Caco-2 (cell line): ENCODE results near the gene PSMB3. TPM values are rescaled to one million over a fixed set of nuclear protein-coding genes. Genes with fewer than 3 reads are reported as not detected.

Experiments
- BruUV-seq: library from RNA; stranded (reverse); fragments of 400-500 nt; replicated peaks from 2 replicates; lab custom pipeline; 2021; lab: Mats Ljungman, UMichigan
- CTCF ChIA-PET: fragments of 300-600 bp; sonication (Branson Sonifier 250); formaldehyde crosslinking; loops from one replicate; lab custom pipeline; 2022; ENCODE audit warnings: antibody characterized with exemption; lab: Charles Lee
- POLR2A ChIA-PET: fragments of 300-600 bp; sonication (Branson Sonifier 250); formaldehyde crosslinking; loops from one replicate; lab custom pipeline; 2022; ENCODE audit warnings: antibody characterized with exemption; lab: Charles Lee
- DNase-seq, 2 experiments: peaks; one replicate each; pipeline versions ENCODE4 v3.0.0 to v3.0.0-alpha.2; 2020 to 2022
- H3K27me3 ChIP-seq: replicated peaks from 2 replicates; pipeline ENCODE4 v1.6.0; 2011; ENCODE audit warnings: low read length; ENCODE audit not compliant: control insufficient read depth, insufficient read depth
- H3K36me3 ChIP-seq: 2 replicates; pipeline ENCODE4 v1.5.1; 2011; ENCODE audit warnings: low read length; ENCODE audit not compliant: control insufficient read depth, insufficient read depth
- H3K4me1 ChIP-seq: fragments of 250-450 bp; sonication (Bioruptor Pico); 2 replicates; pipeline ENCODE4 v1.5.1; 2020; ENCODE audit warnings: mild to moderate bottlenecking
- H3K4me3 ChIP-seq: 2 replicates; pipeline ENCODE4 v1.5.1; 2011; ENCODE audit warnings: low read depth, mild to moderate bottlenecking, control low read depth, low read length
- H3K9me3 ChIP-seq: fragments of 250-450 bp; sonication (Bioruptor Pico); 2 replicates; pipeline ENCODE4 v1.5.1; 2020; ENCODE audit warnings: mild to moderate bottlenecking, moderate library complexity
- H3K27ac Mint-ChIP-seq: one replicate; pipeline ENCODE4 v1.8.0; 2022; ENCODE audit warnings: mixed read lengths; ENCODE audit not compliant: unreplicated experiment
- H3K27me3 Mint-ChIP-seq: one replicate; pipeline ENCODE4 v1.8.0; 2022; ENCODE audit warnings: mixed read lengths; ENCODE audit not compliant: insufficient read depth, unreplicated experiment
- H3K36me3 Mint-ChIP-seq: one replicate; pipeline ENCODE4 v1.8.0; 2022; ENCODE audit warnings: mild to moderate bottlenecking, mixed read lengths; ENCODE audit not compliant: insufficient read depth, unreplicated experiment
- H3K4me1 Mint-ChIP-seq: one replicate; pipeline ENCODE4 v1.8.0; 2022; ENCODE audit warnings: low read depth, mixed read lengths; ENCODE audit not compliant: unreplicated experiment
- H3K4me3 Mint-ChIP-seq: one replicate; pipeline ENCODE4 v1.8.0; 2022; ENCODE audit warnings: mild to moderate bottlenecking, moderate library complexity, mixed read lengths; ENCODE audit not compliant: unreplicated experiment
- H3K9me3 Mint-ChIP-seq: one replicate; pipeline ENCODE4 v1.8.0; 2022; ENCODE audit warnings: mixed read lengths; ENCODE audit not compliant: unreplicated experiment
- CTCF ChIP-seq, 2 experiments: fragments of 200-600 bp in 1 of 2; IDR thresholded peaks; 1 replicate in 1 of 2; 2 replicates in 1 of 2; pipeline versions ENCODE4 v1.5.1 to v1.8.0; 2011 to 2022; ENCODE audit warnings: antibody characterized with exemption in 1 of 2, control low read depth in 1 of 2, inconsistent platforms in 1 of 2, low read depth in 1 of 2, low read length in 1 of 2, mild to moderate bottlenecking in 1 of 2, moderate library complexity in 1 of 2; ENCODE audit not compliant: insufficient read depth in 1 of 2, severe bottlenecking in 1 of 2, unreplicated experiment in 1 of 2
- intact Hi-C: fragments of 100-400 bp; cut with micrococcal nuclease; formaldehyde crosslinking; loops from one replicate; pipeline ENCODE4 v1.10.0; 2022; ENCODE audit not compliant: unreplicated experiment
- total RNA-seq: library from RNA; stranded (reverse); gene quantifications from 2 replicates; pipeline ENCODE4 v1.2.3, GENCODE V29; 2022

The PSMB3 gene
- total RNA-seq, 1 experiment from 2014 or later, result 427 TPM

GRCh38 chr17:38739305-38739704 is 13.2 kb upstream of the PSMB3 start:
- Histone ChIP-seq H3K27me3 (no peaks in the 10 kb centered on the region), H3K36me3 (peaks cover 3% of the 10 kb centered on the region), H3K4me3 (no peak overlapping the region), H3K9me3 (no peaks in the 10 kb centered on the region), H3K4me1 (no peaks in the 10 kb centered on the region; the same call in 1 of the 2 replicates)
- intact Hi-C loops, result no loop called here
- Mint-ChIP-seq H3K27ac (no peak overlapping the region), H3K36me3 (peaks cover 69% of the 10 kb centered on the region), H3K9me3 (no peaks in the 10 kb centered on the region), H3K4me1 (peaks cover 16% of the 10 kb centered on the region), H3K27me3 (no peaks in the 10 kb centered on the region), H3K4me3 (no peak overlapping the region)
- BruUV-seq, result no TSS peak
- POLR2A ChIA-PET, result no interaction called here
- DNase-seq, result no peak
- TF ChIP-seq CTCF (IDR thresholded peaks at IDR 0.05; ENCODE audit: insufficient read depth in 1 of 2, low read depth in 1 of 2, low read length in 1 of 2, severe bottlenecking in 1 of 2, unreplicated experiment in 1 of 2), result no peak
- CTCF ChIA-PET, result no interaction called here

DNA sequence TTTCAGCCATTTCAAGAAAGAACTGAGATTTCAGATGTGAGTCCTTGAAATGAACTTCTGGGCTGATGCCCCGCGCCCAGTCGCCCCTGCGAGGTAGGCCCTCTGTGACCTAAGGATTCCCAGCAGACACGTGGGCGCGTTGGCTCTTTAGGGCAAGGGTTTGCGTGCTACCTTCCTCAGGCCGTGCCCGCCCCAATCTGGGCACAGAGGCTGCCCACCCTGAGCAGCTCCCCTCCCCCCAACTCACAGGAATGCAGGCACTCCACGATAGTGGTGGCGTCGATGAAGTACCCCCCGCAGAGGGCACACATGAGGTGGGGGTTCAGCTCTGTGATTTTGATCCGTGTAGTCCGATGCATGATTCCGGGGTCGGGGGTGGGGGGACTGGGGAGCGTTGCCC is 12.5 kb upstream of the PSMB3 start:
- Histone ChIP-seq H3K4me1 (no peaks in the 10 kb centered on the region), H3K36me3 (peaks cover 3% of the 10 kb centered on the region), H3K4me3 (no peak overlapping the region), H3K9me3 (no peaks in the 10 kb centered on the region), H3K27me3 (no peaks in the 10 kb centered on the region)
- Mint-ChIP-seq H3K27ac (no peak overlapping the region), H3K27me3 (no peaks in the 10 kb centered on the region), H3K36me3 (peaks cover 61% of the 10 kb centered on the region), H3K9me3 (no peaks in the 10 kb centered on the region), H3K4me3 (no peak overlapping the region), H3K4me1 (peaks cover 20% of the 10 kb centered on the region)
- no peak for DNase-seq
- intact Hi-C loops, result no loop called here
- no peak for TF ChIP-seq CTCF (IDR thresholded peaks at IDR 0.05; ENCODE audit: insufficient read depth in 1 of 2, low read depth in 1 of 2, low read length in 1 of 2, severe bottlenecking in 1 of 2, unreplicated experiment in 1 of 2)
- BruUV-seq, result no TSS peak
- ChIA-PET CTCF (interaction anchor here (0.6 kb wide), 1 partner anchor 418 kb away, joined by 4 read pairs; no protein-coding TSS in a partner anchor), POLR2A (no interaction called here)

DNA sequence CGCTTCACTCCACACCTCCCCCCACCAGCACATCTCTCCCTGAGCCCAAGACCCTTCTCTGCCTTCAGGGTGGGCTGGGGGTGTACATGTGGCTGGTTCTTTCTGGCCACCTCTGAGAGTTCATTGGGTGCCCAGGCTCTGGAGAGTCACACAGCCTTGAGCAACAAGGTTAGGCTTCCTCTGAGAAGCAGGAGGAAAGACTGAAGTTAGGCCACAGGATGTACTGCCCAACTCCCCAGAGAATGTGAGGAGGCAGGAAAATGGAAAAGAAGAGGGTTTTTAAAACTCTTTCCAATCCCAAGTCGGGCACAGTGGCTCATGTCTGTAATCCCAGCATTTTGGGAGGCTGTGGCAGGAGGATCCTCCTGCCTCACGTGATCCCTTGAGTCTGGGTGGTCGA is 11.7 kb upstream of the PSMB3 start:
- Histone ChIP-seq H3K9me3 (no peaks in the 10 kb centered on the region), H3K4me1 (peaks cover 5% of the 10 kb centered on the region), H3K4me3 (no peak overlapping the region), H3K36me3 (peaks cover 1% of the 10 kb centered on the region), H3K27me3 (no peaks in the 10 kb centered on the region)
- POLR2A ChIA-PET, result no interaction called here
- no peak for TF ChIP-seq CTCF (IDR thresholded peaks at IDR 0.05; ENCODE audit: insufficient read depth in 1 of 2, low read depth in 1 of 2, low read length in 1 of 2, severe bottlenecking in 1 of 2, unreplicated experiment in 1 of 2)
- no peak overlapping the region for H3K4me3 Mint-ChIP-seq
- H3K27me3 Mint-ChIP-seq, result no peaks in the 10 kb centered on the region
- H3K9me3 Mint-ChIP-seq, result no peaks in the 10 kb centered on the region
- no TSS peak for BruUV-seq
- intact Hi-C loops, result no loop called here
- H3K36me3 Mint-ChIP-seq, result peaks cover 55% of the 10 kb centered on the region
- H3K27ac Mint-ChIP-seq, result no peak overlapping the region
- DNase-seq, result no peak
- peaks cover 21% of the 10 kb centered on the region for H3K4me1 Mint-ChIP-seq
- CTCF ChIA-PET, result no interaction called here
